MCF 10A (cell line): ENCODE results near the gene SHE. TPM values are rescaled to one million over a fixed set of nuclear protein-coding genes. Genes with fewer than 3 reads are reported as not detected.

ENCODE experiments used
- BruUV-seq: library from RNA; stranded (reverse); fragments of 400-500 nt; replicated peaks from 2 replicates; lab custom pipeline; 2021; lab: Mats Ljungman, UMichigan
- CTCF ChIA-PET: fragments of 300-600 bp; sonication (Branson Sonifier 250); formaldehyde crosslinking; extraction: SDS; loops from one replicate; lab custom pipeline; 2021; ENCODE audit warnings: antibody characterized with exemption, inconsistent platforms; lab: Yijun Ruan, JAX
- POLR2A ChIA-PET: fragments of 300-600, 350-650 bp; sonication (Branson Sonifier 250); formaldehyde crosslinking; extraction: SDS; loops from one replicate; lab custom pipeline; 2020; ENCODE audit warnings: antibody characterized with exemption, inconsistent platforms; lab: Yijun Ruan, JAX
- DNase-seq: peaks from one replicate; pipeline ENCODE4 v3.0.0-alpha.2; 2018; ENCODE audit not compliant: unreplicated experiment
- H3K27ac Mint-ChIP-seq: one replicate; pipeline ENCODE4 v1.8.0; 2022; ENCODE audit warnings: mild to moderate bottlenecking, low read depth, mixed read lengths; ENCODE audit not compliant: unreplicated experiment
- H3K27me3 Mint-ChIP-seq: one replicate; pipeline ENCODE4 v1.8.0; 2022; ENCODE audit warnings: mixed read lengths; ENCODE audit not compliant: insufficient read depth, unreplicated experiment
- H3K36me3 Mint-ChIP-seq: one replicate; pipeline ENCODE4 v1.8.0; 2022; ENCODE audit warnings: mild to moderate bottlenecking, moderate library complexity, mixed read lengths; ENCODE audit not compliant: insufficient read depth, unreplicated experiment
- H3K4me1 Mint-ChIP-seq: one replicate; pipeline ENCODE4 v1.8.0; 2022; ENCODE audit warnings: mixed read lengths; ENCODE audit not compliant: insufficient read depth, unreplicated experiment
- H3K4me3 Mint-ChIP-seq: one replicate; pipeline ENCODE4 v1.8.0; 2022; ENCODE audit warnings: mild to moderate bottlenecking, moderate library complexity, mixed read lengths; ENCODE audit not compliant: unreplicated experiment
- H3K9me3 Mint-ChIP-seq: one replicate; pipeline ENCODE4 v1.8.0; 2022; ENCODE audit warnings: mixed read lengths; ENCODE audit not compliant: unreplicated experiment
- CTCF ChIP-seq: fragments of 200-600 bp; IDR thresholded peaks from one replicate; pipeline ENCODE4 v1.8.0; 2022; ENCODE audit warnings: antibody characterized with exemption, mild to moderate bottlenecking; ENCODE audit not compliant: unreplicated experiment
- intact Hi-C: fragments of 100-400 bp; cut with micrococcal nuclease; formaldehyde crosslinking; loops from 2 replicates; pipeline ENCODE4 v1.14.1; 2022
- total RNA-seq: library from RNA; stranded (reverse); gene quantifications from 2 replicates; pipeline ENCODE4 v1.2.3, GENCODE V29; 2022

SHE gene
- total RNA-seq, 1 experiment from 2014 or later = not detected

DNA sequence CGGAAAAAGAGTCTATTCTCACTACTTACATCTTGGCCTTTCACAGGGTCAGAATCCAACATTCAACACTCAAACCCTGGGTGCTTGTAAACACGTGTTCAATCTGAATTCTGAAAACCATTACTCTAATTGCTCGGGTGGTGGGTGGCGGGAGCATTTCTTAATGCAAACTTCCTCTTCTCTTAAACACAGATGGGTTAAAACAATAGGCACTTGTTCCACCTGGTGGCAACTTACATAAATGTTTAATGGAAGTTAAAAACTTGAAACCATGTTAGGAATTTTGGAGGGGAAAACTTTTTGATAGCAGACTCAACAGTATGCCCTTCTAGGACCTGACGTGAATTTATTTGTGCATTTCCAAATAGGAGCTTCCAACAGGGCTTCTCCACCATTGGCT lies 23.6 kb downstream of the SHE start:
- no peak for TF ChIP-seq CTCF
- Mint-ChIP-seq H3K4me3 (no peak overlapping the region), H3K36me3 (peaks cover 6% of the 10 kb centered on the region), H3K27ac (no peak overlapping the region), H3K4me1 (peaks cover 18% of the 10 kb centered on the region), H3K27me3 (no peaks in the 10 kb centered on the region), H3K9me3 (no peaks in the 10 kb centered on the region)
- ChIA-PET CTCF (interaction anchor here (0.7 to 7.2 kb wide), 33 partner anchors 9 to 694 kb away, joined by 3 to 128 read pairs (median 5); partner anchors contain the start of genes ATP8B2, HAX1 and KRTCAP2), POLR2A (interaction anchor here (0.6 to 3.2 kb wide), 12 partner anchors 46 to 846 kb away, joined by 3 to 16 read pairs (median 4); partner anchors contain the start of genes PMVK and UBE2Q1)
- intact Hi-C loops = loop anchor here (1.0 to 5.0 kb wide), 5 partner anchors 73 to 458 kb away; partner anchors contain the start of genes HAX1, IL6R and PMVK
- DNase-seq = peak; percentile 60
- no TSS peak for BruUV-seq

DNA sequence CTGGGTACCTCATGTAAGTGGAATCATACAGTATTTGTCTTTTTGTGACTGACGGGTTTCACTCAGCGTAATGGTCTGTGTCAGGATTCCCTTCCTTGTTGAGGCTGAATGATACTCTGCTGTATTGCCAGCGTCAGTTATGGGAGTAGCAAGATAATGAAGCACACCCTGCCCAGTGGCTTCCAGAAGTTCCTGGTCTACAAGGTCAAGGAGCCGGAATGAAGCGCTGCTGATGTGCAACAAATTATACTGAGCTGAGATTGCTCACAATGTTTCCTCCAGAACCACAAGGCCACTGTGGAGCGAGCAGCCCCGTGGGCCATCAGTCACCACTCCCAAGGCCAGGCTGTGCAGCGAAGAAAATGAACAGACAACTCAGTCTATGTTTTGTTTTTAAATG lies 24.2 kb downstream of the SHE start:
- DNase-seq = no peak
- intact Hi-C loops = loop anchor here (1.0 to 5.0 kb wide), 5 partner anchors 73 to 459 kb away; partner anchors contain the start of genes HAX1, IL6R and PMVK
- ChIA-PET POLR2A (interaction anchor here (0.6 kb wide), 1 partner anchor 137 kb away, joined by 3 read pairs; no protein-coding TSS in a partner anchor), CTCF (interaction anchor here (0.9 to 1.4 kb wide), 2 partner anchors 59 to 695 kb away, joined by 3 to 4 read pairs; partner anchors contain the start of gene KRTCAP2)
- H3K4me1 Mint-ChIP-seq = peaks cover 18% of the 10 kb centered on the region
- no peaks in the 10 kb centered on the region for H3K9me3 Mint-ChIP-seq
- TF ChIP-seq CTCF = no peak
- H3K27ac Mint-ChIP-seq = no peak overlapping the region
- no peaks in the 10 kb centered on the region for H3K27me3 Mint-ChIP-seq
- no TSS peak for BruUV-seq
- H3K4me3 Mint-ChIP-seq = no peak overlapping the region
- peaks cover 6% of the 10 kb centered on the region for H3K36me3 Mint-ChIP-seq

DNA sequence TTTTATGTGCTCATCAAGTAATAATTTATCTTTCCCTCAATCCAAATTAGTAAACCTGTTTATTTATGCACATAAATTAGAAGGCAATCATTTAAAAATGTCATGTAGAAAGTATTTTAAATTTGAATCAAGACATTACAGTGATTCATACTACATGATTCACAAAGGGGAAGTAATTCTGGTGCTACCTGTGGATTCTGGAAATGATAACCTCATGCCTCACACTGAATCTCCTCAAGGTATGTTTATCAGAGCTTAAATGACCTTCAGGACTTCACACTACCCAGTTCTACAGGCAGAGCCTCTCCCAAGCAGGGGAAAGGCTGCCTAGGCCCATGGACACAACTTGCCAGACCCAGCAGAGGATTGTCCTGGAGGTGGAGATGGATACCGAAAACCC lies 25.4 kb downstream of the SHE start:
- DNase-seq = no peak
- peaks cover 6% of the 10 kb centered on the region for H3K36me3 Mint-ChIP-seq
- no peaks in the 10 kb centered on the region for H3K27me3 Mint-ChIP-seq
- peaks cover 18% of the 10 kb centered on the region for H3K4me1 Mint-ChIP-seq
- no peak overlapping the region for H3K4me3 Mint-ChIP-seq
- POLR2A ChIA-PET = interaction anchor here (1.0 kb wide), 2 partner anchors 49 to 57 kb away, joined by 3 to 4 read pairs; no protein-coding TSS in a partner anchor
- CTCF ChIA-PET = interaction anchor here (0.6 to 1.2 kb wide), 6 partner anchors 9 to 181 kb away, joined by 3 to 5 read pairs (median 4); no protein-coding TSS in a partner anchor
- no TSS peak for BruUV-seq
- intact Hi-C loops = loop anchor here (5.0 kb wide), 1 partner anchor 124 kb away; no protein-coding TSS in a partner anchor
- no peak for TF ChIP-seq CTCF
- H3K9me3 Mint-ChIP-seq = no peaks in the 10 kb centered on the region
- H3K27ac Mint-ChIP-seq = peak overlapping the region; percentile 35

DNA sequence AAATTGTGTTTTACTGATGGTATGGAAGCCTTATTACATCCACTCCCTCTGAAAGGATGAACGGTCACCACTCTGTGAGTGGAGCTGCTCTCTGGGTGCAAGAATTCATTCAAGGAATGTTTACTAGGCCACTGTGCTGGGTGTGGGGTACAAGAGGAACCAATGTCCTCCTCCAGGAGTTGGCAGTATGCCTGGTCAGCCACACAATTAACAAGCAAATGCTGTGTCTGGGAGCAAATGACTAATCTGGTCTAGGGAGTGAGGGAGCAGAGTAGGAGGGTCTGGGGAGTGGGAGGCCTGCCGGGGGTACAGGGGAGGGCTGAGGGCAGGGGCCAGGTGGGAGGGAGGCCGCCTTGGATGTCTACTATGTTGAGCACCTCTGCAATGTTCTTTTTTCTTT lies 27.4 kb downstream of the SHE start:
- POLR2A ChIA-PET = interaction anchor here (0.7 kb wide), 2 partner anchors 10 to 290 kb away, joined by 3 read pairs; no protein-coding TSS in a partner anchor
- CTCF ChIA-PET = interaction anchor here (0.6 to 0.9 kb wide), 4 partner anchors 24 to 610 kb away, joined by 3 read pairs; no protein-coding TSS in a partner anchor
- Mint-ChIP-seq H3K4me1 (peaks cover 14% of the 10 kb centered on the region), H3K9me3 (no peaks in the 10 kb centered on the region), H3K36me3 (peaks cover 6% of the 10 kb centered on the region), H3K27me3 (no peaks in the 10 kb centered on the region), H3K4me3 (no peak overlapping the region), H3K27ac (no peak overlapping the region)
- intact Hi-C loops = loop anchor here (5.0 kb wide), 1 partner anchor 123 kb away; no protein-coding TSS in a partner anchor
- peak; percentile 89 for DNase-seq
- TF ChIP-seq CTCF = no peak
- no TSS peak for BruUV-seq
